ENCODE results near the gene TTLL10.

DNA sequence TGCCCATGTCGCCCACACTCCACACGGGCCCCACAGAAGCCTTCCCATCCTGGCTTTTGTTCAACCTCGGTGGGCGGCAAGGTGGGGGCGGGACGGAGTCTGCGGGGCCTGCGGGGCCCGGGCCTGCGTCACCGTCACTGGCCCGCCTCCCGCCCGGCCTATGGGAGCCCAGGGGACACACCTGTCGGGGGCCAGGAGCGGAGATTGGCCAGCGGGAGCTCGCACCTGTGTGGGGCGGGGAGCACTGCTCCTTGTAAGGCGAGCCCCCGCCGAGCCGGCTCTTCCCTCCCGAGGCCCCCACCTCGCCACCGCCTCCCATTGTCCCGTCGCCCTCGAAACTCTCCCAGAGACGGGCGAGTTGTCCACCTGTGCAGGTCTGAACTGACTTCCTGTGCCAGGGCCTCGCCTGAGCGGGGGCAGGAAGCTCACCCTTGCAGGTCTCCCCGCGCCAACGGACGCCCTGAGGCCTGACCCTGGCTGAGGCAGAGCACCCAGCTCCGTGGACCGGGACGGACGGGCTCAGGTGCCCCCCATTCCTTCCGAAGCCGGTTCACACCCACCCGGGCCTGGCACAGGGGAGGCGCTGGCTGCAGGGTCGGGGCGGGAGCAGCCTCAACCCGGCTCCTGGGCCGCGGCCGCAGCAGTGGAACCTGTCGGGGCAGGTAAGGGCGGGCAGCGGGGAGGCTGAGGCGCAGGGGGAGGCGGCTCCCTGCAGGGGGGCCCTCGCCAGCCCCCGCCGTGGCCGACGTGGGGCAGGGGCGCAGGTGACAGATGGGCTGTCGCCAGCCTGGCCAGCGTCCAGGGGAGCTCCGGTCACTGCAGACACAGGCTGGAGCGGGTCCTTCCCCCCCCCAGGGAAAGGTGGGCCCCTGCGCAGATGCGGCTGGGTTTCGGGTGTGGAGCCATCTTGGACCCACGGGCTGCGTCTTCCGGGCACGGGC lies 10.8 kb upstream of the TTLL10 start:
- TF ChIP-seq, protein P1, sequence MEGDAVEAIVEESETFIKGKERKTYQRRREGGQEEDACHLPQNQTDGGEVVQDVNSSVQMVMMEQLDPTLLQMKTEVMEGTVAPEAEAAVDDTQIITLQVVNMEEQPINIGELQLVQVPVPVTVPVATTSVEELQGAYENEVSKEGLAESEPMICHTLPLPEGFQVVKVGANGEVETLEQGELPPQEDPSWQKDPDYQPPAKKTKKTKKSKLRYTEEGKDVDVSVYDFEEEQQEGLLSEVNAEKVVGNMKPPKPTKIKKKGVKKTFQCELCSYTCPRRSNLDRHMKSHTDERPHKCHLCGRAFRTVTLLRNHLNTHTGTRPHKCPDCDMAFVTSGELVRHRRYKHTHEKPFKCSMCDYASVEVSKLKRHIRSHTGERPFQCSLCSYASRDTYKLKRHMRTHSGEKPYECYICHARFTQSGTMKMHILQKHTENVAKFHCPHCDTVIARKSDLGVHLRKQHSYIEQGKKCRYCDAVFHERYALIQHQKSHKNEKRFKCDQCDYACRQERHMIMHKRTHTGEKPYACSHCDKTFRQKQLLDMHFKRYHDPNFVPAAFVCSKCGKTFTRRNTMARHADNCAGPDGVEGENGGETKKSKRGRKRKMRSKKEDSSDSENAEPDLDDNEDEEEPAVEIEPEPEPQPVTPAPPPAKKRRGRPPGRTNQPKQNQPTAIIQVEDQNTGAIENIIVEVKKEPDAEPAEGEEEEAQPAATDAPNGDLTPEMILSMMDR (IDR thresholded peaks at IDR 0.05), result no peak
- TF ChIP-seq POLR2A (IDR thresholded peaks at IDR 0.05), result peak in 3 of 4 donors; percentile 17 to 80 (median 45)

All from esophagus squamous epithelium (tissue), 4 donors.